Esophagus muscularis mucosa (tissue), 4 donors: ENCODE data around the gene KIF18B. TPM values are rescaled to one million over a fixed set of nuclear protein-coding genes. Genes with fewer than 3 reads are reported as not detected.

ENCODE experiments used
- DNase-seq: peaks from one replicate; pipeline ENCODE4 v3.0.0-alpha.2; 2017; ENCODE audit errors: extremely low spot score
- H3K27ac ChIP-seq, 4 donors: fragments of 200-600 bp; sonication (generic); replicated peaks in 1 of 4; 1 replicate in 3 of 4; 2 replicates in 1 of 4; pipeline ENCODE4 v1.5.1; 2016 to 2019; ENCODE audit warnings: mild to moderate bottlenecking in 1 of 4
- H3K27me3 ChIP-seq, 4 donors: fragments of 200-600 bp; sonication (generic); one replicate each; pipeline versions ENCODE4 v1.5.1 to v1.6.0; 2016 to 2019
- H3K36me3 ChIP-seq, 4 donors: fragments of 200-600 bp; sonication (generic); one replicate each; pipeline ENCODE4 v1.5.1; 2016 to 2019
- H3K4me1 ChIP-seq, 4 donors: fragments of 200-600 bp; sonication (generic); one replicate each; pipeline ENCODE4 v1.5.1; 2016 to 2019
- H3K4me3 ChIP-seq, 4 donors: fragments of 200-600 bp; sonication (generic); 1 replicate in 2 of 4; 2 replicates in 2 of 4; pipeline ENCODE4 v1.5.1; 2016 to 2019; ENCODE audit warnings: mild to moderate bottlenecking in 4 of 4, moderate library complexity in 1 of 4
- H3K9me3 ChIP-seq, 4 donors: fragments of 200-600 bp; sonication (generic); 1 replicate in 3 of 4; 2 replicates in 1 of 4; pipeline ENCODE4 v1.5.1; 2016 to 2019
- CTCF ChIP-seq, 3 experiments: fragments of 200-600 bp in 2 of 3; fragments of 450-650 bp in 1 of 3; sonication (generic) in 2 of 3; IDR thresholded peaks; one replicate each; pipeline ENCODE4 v1.5.1; 2017 to 2019; ENCODE audit warnings: antibody characterized with exemption in 3 of 3, mild to moderate bottlenecking in 2 of 3, moderate library complexity in 1 of 3
- EP300 ChIP-seq: sonication (generic); formaldehyde crosslinking; IDR thresholded peaks from one replicate; pipeline ENCODE4 v1.6.1; 2017; ENCODE audit warnings: antibody characterized with exemption
- POLR2A ChIP-seq: fragments of 450-650 bp; IDR thresholded peaks from one replicate; pipeline ENCODE4 v1.6.1; 2017; ENCODE audit warnings: antibody characterized with exemption, moderate library complexity, mild to moderate bottlenecking, low read depth
- POLR2AphosphoS5 ChIP-seq, 2 donors: sonication (generic); formaldehyde crosslinking; IDR thresholded peaks; one replicate each; pipeline ENCODE4 v1.6.1; 2017; ENCODE audit warnings: antibody characterized with exemption in 2 of 2
- WGBS: methylation state at CpG from one replicate; pipeline ENCODE4 v1.1.5; 2018; 5-methylcytosine and 5-hydroxymethylcytosine counted together
- intact Hi-C: fragments of 100-400 bp; cut with DNase I; formaldehyde crosslinking; loops from one replicate; pipeline ENCODE4 v1.15.1; 2023
- total RNA-seq, 4 donors: library from RNA; depleted of rRNA; stranded (reverse); fragments of >200 nt; gene quantifications; one replicate each; pipeline versions ENCODE4 v1.1.0 to v1.2.1, GENCODE V29; 2016

KIF18B gene
- total RNA-seq, 4 donors from 2014 or later, result 0.17 TPM; not detected in 3

- H3K27me3 ChIP-seq, result no peaks in the 10 kb centered on the region
- H3K4me3 ChIP-seq, result no peak overlapping the region
- TF ChIP-seq POLR2AphosphoS5 (IDR thresholded peaks at IDR 0.05) (no peak), EP300 (no peak), POLR2A (no peak), CTCF (IDR thresholded peaks at IDR 0.05) (no peak)
- intact Hi-C loops, result loop anchor here (5.0 kb wide), 1 partner anchor 210 kb away; the partner anchor contains the start of gene PLCD3
- WGBS, result 93% methylated on average over 6 of the region's 6 CpGs
- H3K27ac ChIP-seq, result no peak overlapping the region
- no peaks in the 10 kb centered on the region for H3K36me3 ChIP-seq
- DNase-seq, result no peak
- no peaks in the 10 kb centered on the region for H3K9me3 ChIP-seq
- peaks cover 11 to 23% (median 16%) of the 10 kb centered on the region in 4 donors for H3K4me1 ChIP-seq
Observed at GRCh38 chr17:44922136-44922535, 25.4 kb downstream of the KIF18B start.

GRCh38 chr17:44921122-44921882, 26.3 kb downstream of the KIF18B start:
- intact Hi-C loops, result loop anchor here (2.0 to 5.0 kb wide), 3 partner anchors 99 to 211 kb away; partner anchors contain the start of gene PLCD3
- Histone ChIP-seq H3K27ac (no peak overlapping the region), H3K27me3 (no peaks in the 10 kb centered on the region), H3K4me1 (peaks cover 19 to 31% (median 23%) of the 10 kb centered on the region in 4 donors), H3K36me3 (no peaks in the 10 kb centered on the region), H3K9me3 (no peaks in the 10 kb centered on the region), H3K4me3 (no peak overlapping the region)
- 82% methylated on average over 11 of the region's 11 CpGs for WGBS
- DNase-seq, result no peak
- TF ChIP-seq POLR2AphosphoS5 (IDR thresholded peaks at IDR 0.05), result no peak

GRCh38 chr17:44920565-44920940, 27.0 kb downstream of the KIF18B start:
- Histone ChIP-seq H3K27ac (no peak overlapping the region), H3K36me3 (no peaks in the 10 kb centered on the region), H3K27me3 (no peaks in the 10 kb centered on the region), H3K4me3 (no peak overlapping the region), H3K4me1 (peaks cover 25 to 36% (median 29%) of the 10 kb centered on the region in 4 donors), H3K9me3 (no peaks in the 10 kb centered on the region)
- TF ChIP-seq CTCF (IDR thresholded peaks at IDR 0.05) (no peak), POLR2A (no peak), EP300 (no peak), POLR2AphosphoS5 (IDR thresholded peaks at IDR 0.05) (no peak)
- DNase-seq, result no peak
- intact Hi-C loops, result loop anchor here (2.0 to 5.0 kb wide), 3 partner anchors 100 to 212 kb away; partner anchors contain the start of gene PLCD3
- WGBS, result 79% methylated on average over 6 of the region's 7 CpGs

GRCh38 chr17:44919885-44920564, 27.5 kb downstream of the KIF18B start:
- no peaks in the 10 kb centered on the region for H3K9me3 ChIP-seq
- H3K27ac ChIP-seq, result peak overlapping the region in 1 of 4 donors; percentile 5
- no peak overlapping the region for H3K4me3 ChIP-seq
- no peaks in the 10 kb centered on the region for H3K36me3 ChIP-seq
- intact Hi-C loops, result loop anchor here (2.0 to 5.0 kb wide), 3 partner anchors 101 to 212 kb away; partner anchors contain the start of gene PLCD3
- 12% methylated on average over 6 of the region's 9 CpGs for WGBS
- TF ChIP-seq POLR2A, result no peak
- TF ChIP-seq POLR2AphosphoS5 (IDR thresholded peaks at IDR 0.05), result peak in 1 of 2 donors; percentile 66
- no peak for TF ChIP-seq EP300
- TF ChIP-seq CTCF (IDR thresholded peaks at IDR 0.05), result peak; percentile 81 to 94 (median 88)
- H3K4me1 ChIP-seq, result peaks cover 25 to 36% (median 29%) of the 10 kb centered on the region in 4 donors
- H3K27me3 ChIP-seq, result peaks cover 0 to 2% (median 0%) of the 10 kb centered on the region in 4 donors
- no peak for DNase-seq

- intact Hi-C loops, result no loop called here
- H3K27me3 ChIP-seq, result peaks cover 0 to 5% (median 0%) of the 10 kb centered on the region in 4 donors
- peaks cover 25 to 36% (median 29%) of the 10 kb centered on the region in 4 donors for H3K4me1 ChIP-seq
- no peaks in the 10 kb centered on the region for H3K9me3 ChIP-seq
- 90% methylated on average over 1 of the region's 2 CpGs for WGBS
- TF ChIP-seq CTCF (IDR thresholded peaks at IDR 0.05) (no peak), POLR2A (no peak), POLR2AphosphoS5 (IDR thresholded peaks at IDR 0.05) (no peak), EP300 (no peak)
- H3K36me3 ChIP-seq, result no peaks in the 10 kb centered on the region
- DNase-seq, result no peak
- peak overlapping the region in 1 of 4 donors; percentile 5 for H3K27ac ChIP-seq
- no peak overlapping the region for H3K4me3 ChIP-seq
Observed at GRCh38 chr17:44919411-44919810, 28.2 kb downstream of the KIF18B start.
